HG03342 (cell line): ENCODE results near the gene SNX30.

Source experiments
- ATAC-seq: cut with Tn5 transposase; IDR thresholded peaks from one replicate; pipeline ENCODE4 v1.9.1; 2021; ENCODE audit warnings: mild to moderate bottlenecking, moderate library complexity; ENCODE audit not compliant: unreplicated experiment

The SNX30 gene

DNA sequence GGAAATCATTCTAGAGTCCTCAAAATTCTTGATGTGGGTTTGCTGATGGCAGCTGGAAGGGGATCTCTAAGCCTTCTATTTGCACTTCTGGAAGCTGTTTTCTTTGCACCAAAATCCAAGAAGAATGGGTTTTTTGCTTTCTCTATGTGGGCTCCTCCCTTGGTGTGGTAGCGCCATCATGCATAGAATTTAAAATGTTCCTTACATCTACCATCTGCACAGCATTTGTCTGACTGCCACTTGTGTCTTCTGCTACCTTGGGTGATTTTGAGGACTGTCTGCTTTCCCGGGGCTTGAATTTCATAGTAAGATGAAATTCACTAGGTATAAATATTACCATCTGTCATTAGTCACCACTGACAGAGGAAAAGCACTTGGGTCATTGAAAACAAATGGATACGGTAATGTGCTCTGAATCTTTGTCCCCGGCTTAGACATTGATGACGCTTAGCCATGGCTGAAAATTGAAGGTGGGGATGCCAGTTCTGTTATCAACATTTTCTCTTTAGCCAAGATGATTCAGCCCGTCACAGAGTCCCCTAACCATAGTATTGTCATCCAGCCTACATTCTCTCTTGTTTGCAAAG, 30.0 kb downstream of the SNX30 start:
- no peak for ATAC-seq

DNA sequence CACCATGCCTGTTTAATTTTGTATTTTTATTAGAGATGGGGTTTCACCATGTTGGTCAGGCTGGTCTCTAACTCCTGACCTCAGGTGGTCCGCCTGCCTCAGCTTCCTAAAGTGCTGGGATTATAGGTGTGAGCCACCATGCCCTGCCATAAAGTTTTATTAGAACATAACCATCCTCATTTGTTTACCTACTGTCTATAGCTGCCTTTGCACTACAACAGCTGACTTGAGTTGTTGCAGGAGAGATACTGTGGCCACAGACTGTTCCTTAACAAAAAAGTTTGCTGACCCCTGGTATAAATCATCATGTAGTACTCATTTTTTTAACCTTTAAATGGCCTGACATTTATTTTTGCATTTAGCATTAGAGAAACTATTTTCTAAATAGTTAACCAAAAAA, 31.7 kb downstream of the SNX30 start:
- ATAC-seq: no peak

DNA sequence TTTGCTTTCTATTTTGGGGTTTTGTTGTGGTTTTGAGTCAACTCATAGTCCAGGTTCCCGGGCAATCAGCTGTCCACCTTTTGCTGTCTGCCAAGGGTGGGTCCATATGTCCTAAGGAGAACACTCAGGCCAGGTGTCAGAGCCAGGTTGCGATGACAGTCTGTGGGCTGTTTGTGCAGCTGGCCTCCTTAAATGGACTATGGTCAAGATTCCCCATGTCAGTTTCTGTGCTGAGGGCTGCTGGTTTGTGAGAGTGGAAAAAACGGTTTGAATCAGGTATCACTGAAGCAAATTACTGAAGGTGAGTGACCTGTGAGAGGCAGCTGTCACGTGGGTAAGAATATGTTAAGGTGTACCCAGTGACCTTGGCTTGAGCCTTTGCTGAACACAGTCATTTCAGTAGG, 33.0 kb downstream of the SNX30 start:
- no peak for ATAC-seq

DNA sequence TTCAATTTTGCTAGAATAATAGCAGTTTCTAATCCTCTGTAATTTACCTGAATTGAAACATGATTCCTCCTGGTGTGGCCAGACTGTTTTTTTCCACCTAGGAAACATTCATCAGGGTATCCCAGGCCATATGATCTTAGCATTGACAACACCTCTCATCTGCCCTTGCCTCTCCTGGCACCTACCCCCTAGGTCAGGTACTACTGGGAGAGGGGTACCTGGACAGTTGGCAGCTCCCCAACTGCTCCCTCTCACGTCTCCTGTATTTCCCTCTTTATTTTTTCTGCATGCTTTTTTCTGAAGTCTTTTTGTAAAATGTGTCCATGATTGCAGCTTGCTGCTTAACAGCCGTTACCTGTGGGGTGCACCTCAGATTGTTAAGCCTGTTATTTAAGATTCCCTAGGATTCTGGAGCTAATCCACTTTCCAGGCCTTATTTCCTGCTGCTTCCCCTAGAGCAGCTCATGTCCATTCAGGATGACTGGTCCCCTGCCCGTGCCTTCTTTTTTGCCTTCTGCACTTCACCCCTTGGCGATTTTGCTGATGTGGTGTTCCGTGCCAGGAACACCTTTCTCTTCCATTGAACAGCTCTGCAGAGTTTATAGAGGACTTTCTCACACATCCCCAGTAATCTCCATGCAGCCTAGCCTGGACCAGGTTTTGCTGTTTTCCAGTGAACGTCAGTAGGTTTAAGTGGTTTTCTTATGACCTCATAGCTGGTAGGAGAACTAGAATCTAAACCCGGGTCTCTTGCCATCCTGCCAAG, 33.6 kb downstream of the SNX30 start:
- ATAC-seq: no peak

DNA sequence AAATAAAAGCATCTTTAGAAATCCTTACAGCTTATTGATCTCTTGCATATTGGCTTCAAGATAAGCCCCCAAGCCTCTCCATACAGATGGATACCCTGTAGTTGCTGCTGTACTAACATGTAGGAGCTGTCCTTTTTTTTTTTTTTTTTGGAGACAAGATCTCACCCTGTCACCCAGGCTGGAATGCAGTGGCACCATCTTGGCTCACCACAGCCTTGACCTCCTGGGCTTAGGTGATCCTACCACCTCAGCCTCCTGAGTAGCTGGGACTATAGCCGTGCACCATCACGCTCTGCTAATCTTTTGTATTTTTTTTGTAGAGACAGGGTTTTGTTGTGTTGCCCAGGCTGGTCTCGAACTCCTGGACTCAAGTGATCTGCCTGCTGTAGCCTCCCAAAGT, 35.4 kb downstream of the SNX30 start:
- no peak for ATAC-seq

DNA sequence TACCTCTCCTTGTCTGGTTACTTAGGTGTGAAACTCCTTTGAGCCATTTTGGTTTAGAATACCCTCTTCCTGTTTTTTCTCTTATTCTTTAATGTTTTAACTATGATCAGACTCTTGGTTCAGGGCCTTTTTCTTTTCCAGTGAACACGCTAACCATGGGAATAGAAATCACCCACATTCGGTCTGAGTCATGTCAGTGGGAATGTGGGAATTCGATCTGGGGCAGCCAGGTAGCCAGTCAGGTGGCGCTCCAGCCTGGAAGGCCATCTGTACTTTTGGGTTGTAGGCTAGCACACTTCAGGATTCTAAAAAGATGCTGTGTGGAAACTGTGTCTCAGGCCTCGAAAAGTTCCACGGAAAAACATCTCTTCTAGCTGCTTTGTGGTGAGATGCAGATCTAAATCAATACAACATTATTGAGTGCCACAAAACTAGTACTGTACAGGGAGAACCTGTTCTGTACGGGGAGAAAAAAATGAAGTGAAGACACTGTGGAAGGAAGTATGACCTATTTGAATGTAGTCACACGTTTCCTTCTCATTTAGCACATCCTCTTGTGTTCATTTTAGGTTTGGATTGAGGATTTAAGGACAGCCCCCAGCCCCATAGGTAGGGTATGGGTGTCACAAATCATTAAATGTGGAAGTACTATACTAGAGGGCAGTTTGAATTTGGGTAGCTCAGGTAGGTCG, 36.4 kb downstream of the SNX30 start:
- no peak for ATAC-seq

DNA sequence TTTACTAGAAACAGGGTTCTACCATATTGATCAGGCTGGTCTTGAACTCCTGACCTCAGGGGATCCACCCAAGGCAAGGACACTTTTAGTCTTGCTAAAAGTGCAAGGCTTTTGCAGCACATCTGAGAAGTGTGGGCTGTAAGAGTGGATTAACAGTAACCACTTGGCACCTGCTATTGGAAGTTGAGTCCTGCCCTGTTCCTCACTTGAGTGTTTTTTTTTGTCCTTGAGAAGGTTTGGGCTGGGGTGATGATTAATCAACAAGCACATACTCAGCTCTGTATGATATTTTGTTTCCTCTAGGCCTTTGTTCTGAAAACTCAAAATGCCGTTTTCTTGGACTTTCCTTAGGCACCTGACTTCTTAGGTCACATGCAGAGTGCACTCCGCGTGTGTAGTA, 37.4 kb downstream of the SNX30 start:
- no peak for ATAC-seq

DNA sequence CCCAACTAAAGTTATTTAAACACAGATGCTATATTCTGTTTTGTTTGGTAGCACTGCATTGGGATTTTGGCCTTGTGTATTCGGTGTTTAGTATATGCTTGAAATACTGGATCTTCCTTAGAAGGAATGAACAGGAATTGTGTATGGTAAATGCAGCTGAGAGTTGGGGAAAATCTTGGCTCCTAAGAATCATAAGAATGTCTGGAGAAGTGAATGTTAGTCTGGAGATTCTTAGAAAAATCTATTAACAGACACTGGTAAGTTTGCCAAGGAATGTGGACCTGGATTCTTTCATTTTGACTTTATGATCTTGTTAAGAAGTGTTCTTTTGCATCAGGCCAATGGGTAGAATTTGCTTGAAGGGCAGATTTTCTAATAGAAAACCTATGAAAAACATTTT, 38.9 kb downstream of the SNX30 start:
- ATAC-seq: no peak

DNA sequence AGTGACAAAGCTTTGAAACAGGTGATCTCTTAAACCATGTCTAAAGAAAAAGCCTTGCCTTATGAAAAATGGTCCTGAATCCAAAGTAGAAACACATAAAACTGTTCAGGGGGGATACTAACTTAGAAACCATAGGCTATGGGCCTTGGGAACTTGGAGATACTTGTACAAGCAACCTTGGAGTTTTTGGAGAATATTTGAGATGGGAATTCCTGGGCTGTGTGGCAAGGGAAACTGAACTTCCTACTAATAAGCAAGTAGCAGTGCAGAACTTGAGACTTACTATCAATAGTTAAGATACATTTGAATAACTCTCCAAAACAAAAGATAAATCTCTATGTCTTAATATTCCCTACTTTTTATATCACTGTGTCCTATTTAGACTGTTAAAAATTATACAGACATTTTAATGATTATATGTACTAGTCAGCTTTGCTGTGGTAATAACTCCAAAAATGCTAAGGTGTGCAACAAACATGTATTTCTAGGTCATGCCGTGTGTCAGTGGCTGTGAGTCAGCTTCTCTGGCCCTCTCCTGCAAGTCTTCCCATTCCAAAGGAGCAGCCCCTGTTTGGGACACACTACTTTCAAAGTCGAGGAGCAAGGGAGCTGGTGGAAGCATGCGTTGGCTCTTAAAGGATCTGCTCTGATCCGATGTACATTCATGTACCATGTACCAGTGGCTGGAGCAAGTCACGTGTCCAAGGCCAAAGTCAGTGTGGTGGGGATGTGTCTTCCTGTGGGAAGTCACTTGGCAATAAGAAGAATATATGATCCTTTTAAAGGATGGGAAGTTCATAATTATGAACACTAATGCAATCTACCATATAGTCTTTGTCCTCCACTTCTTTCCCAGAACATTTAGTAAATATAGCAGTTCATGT, 39.6 kb downstream of the SNX30 start:
- ATAC-seq: no peak

DNA sequence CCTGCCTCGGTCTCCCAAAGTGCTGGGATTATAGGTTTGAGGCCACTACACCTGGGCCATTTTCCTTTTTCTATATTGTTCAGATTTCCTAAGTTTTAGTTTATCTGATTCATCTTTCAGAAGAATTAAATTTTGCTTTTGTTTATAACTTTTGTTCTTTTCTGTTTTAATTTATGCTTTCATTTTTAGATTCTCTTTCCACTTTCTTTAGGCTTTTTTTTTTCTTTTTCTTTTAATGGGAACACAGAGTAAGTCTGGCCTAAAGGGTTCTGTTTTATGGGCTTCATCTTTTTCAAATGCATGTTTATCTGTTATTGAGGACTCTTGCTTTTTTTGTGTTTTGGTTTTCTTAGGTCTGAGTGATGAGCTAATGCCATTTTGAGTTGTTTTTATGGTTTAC, 42.1 kb downstream of the SNX30 start:
- no peak for ATAC-seq

DNA sequence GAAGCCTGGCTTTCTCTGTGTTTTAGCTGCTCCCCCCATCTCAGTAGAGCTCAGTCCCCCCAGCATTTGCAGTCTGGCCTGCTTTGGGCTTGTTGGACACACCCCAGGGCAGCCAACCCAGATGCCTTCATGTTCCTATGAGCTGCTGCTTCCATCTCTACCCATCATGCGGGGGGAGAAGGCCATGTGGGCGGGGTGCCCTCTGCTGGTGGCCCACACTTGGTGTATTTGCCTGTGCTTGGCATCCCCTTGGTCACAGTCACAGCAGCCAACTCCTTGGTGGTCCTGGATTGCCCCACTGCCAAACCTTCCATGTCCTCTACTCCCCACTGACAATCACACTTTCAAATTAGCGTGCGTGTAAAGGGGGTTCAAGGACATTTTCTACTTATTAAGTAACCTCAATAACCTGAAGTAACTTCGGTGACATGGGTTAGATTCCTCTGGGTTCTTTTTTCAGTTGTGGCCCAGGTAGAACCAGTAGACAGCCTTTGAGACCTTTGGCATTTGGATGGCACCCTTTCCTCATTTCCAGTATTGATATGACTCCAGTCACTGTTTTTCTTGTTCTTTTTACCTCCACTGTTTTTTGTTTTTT, 42.8 kb downstream of the SNX30 start:
- peak; percentile 74 for ATAC-seq

DNA sequence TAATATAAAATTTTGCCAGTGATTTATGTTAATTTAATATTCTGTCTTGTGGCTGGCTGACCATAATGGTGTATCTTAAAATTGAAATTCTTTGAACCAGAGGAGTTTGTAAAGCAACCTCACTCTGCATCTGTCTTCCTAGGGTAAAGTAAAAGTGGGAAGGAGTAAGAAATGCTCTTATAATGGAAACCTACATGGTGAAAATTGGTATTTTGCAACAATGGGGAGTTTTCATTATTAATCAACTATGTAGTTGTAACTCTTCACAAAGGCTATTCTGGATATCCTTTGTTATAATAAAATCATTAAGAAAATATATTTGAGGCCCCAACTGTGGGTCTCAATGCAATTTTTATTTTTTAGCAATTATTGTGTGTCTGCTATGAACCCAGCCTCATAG, 44.2 kb downstream of the SNX30 start:
- ATAC-seq: no peak

DNA sequence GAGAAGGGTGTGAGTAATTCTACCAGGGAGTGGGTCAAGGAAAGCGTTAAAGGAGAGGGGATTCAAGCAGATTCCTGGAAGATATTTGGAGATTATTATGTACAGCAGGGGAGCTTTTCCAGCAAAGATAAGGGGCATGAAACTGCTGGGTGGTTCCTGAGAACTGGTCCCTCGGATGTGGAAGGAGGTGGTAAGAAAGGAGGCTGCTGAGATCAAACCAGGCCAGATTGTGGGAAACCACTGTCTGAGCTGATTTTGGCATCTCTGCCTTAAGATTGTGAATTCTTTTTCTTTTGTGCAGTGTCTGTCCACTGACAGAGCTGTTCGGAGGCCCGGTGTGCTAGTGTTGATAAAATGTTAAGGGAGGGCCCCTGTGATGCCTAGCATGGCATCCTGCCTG, 45.4 kb downstream of the SNX30 start:
- no peak for ATAC-seq

DNA sequence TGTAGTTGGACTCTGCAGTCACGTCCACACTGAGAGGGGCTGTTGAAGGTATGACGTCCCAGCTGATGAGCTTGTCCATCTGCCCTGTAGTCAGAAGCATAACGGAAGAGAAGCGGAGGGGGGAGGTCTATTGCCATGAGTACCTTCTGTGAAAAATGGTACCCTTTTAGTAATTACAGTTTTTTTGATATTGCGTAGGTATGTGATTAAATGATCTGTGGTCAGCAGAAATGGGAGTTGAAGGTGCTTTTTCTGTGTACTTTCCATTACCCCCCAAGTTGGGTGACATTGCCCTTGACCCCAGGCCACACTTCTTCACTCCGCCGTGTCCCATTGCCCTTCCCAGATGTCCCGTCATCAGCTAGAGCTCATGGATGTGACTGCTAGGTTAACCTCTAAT, 45.9 kb downstream of the SNX30 start:
- no peak for ATAC-seq

DNA sequence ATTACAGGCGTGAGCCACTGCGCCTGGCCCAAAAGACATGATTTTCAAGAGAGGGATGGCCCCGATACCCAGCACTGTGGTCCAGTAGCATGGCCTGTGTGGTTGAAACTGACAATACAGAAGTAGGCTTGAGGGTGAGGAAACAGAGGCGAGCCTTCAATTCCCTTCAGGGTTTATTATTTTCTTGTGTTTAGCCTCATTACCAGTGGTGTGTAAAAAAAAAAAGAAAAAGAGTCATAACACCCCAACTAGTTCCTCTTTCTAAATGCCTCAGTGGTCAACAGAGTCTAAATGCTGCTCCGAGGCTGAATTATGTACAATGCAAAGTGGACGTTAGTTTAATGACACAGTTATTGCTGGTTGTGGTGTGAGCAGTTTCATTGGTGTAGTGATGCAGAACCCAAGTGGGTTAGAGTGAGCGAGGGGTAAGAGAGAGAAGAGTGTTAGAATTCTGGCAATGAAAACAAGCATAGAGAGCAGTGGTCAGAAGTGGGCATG, 58.8 kb downstream of the SNX30 start:
- ATAC-seq: peak; percentile 97

DNA sequence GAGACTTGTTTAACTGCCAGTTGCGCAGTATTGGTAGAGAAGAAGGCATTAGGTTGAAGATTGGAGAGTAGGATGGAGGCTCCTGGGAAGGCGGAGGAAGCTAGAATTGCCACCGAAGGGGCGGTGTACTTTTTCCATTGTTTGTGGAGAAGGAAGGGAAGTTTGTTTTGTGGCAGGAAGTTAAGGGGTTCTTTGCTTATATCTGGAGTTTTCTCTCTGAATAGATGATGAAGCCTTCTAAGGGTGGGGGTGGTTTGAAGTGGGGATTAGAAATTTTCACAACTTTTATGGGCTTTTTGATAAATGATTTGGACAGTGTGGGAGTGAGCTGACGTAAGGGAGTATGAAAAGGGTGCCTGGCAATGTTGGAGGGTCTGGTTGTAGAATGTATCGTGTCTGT, 59.3 kb downstream of the SNX30 start:
- ATAC-seq: no peak

DNA sequence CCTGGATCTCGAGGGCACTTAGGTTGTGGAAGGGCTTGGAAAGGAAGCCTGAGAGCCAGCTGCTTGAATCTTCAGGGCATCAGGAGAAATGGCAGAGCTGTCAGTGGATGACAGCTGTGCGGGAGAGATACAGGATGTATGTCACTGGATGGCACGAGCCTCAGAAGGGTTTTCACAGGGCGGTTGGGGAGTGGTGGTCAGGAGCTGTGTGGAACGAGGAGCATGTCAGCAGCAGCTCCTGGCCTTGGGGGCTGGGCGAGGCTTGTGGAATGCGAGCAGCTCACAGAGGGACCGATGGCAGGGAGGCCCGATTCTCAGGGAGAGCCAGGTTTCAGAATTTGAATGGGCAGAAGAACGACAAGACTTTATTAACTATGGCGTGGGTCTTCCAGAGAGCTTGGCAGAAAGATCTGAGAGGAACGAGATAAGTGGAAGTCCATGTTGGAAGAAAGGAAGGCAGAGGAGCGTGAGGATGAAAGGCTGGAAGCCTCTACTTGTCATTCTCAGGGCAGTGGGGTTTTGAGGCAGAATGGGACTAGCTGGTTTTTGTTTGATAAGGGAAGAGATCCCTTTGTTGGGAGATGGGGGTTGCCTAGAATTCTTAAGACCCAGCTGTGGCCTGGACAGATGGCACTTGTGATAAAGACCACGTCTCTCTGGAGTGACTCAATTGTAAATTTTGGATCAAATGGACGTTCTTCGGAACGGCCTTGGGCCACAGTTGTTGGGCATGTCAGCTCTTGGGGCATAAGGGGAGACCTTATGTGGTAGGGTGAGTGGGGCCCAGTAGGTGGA, 60.3 kb downstream of the SNX30 start:
- ATAC-seq: no peak

DNA sequence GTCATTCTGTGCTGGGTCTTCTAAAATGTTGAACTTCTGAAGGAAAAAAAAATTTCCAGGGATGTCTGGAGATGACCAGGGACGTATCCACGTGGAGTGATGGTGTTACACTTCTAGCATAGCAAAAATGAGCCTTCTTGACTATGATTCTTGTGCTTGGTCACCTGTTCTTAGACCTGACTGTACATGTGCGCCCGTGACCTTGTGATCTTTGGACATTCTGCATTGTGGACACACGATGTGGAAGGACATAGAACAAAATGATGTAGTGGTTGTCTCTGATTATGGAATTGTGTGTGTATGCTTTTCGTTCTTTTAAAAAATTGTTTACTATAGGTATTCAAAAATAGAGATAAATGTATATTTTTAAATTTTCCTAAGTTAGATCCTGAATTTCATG, 61.0 kb downstream of the SNX30 start:
- no peak for ATAC-seq

DNA sequence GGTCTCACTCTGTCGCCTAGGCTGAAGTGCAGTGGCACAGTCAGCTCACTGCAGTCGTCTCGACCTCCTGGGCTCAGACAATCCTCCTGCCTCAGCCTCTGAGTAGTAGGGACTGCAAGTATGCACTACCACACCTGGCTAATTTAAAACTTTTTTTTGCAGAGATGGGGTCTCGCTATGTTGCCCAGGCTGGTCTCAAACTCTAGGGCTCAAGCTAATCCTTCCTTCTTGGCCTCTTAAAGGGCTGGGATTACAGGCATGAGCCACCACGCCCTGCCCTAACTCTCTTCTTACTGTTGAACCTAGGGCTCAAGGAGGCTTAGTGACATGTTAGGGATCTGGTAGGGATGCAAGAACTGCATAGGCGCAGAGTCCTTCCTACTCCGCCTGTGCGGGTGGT, 65.3 kb downstream of the SNX30 start:
- ATAC-seq: no peak

DNA sequence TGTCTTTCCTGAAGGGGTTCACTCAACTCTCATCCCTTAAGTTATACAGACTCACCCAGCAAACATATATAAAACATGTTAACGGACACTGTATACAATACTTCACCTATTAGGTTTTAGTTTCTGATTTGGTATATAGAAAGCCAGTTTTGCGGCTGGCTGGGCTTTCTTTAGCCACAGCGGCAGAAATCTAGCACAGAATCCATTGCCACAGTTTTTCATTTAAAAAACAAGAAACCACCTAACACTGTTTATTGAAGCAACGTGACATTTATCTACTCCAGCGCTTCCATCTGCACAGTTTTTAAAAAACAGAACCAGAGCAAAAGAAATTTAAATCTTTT, 67.3 kb downstream of the SNX30 start:
- ATAC-seq: no peak
